Measurements from ENCODE around the gene CMPK1.

GRCh38 chr1:47348246-47348645 lies 14.7 kb downstream of the CMPK1 start:
- TF ChIP-seq CTCF (IDR thresholded peaks at IDR 0.05) (no peak), ZFX (IDR thresholded peaks at IDR 0.05; ENCODE audit: borderline replicate concordance) (no peak)
